Glomerular endothelial cell (primary cell): Measurements from ENCODE around the gene HBS1L. TPM values are rescaled to one million over a fixed set of nuclear protein-coding genes. Genes with fewer than 3 reads are reported as not detected.

Experiments used
- DNase-seq: peaks from one replicate; pipeline ENCODE4 v3.0.0-alpha.2; 2011; ENCODE audit warnings: low read depth, low spot score; ENCODE audit errors: extremely low read depth
- total RNA-seq: library from RNA; depleted of rRNA; stranded (reverse); fragments of >200 nt; gene quantifications from 2 replicates; pipeline ENCODE4 v1.2.3, GENCODE V29; 2015

Gene HBS1L
- total RNA-seq, 1 donor from 2014 or later = 42.1 TPM

GRCh38 chr6:135038335-135038734 is 16.3 kb downstream of the HBS1L start:
- DNase-seq = no peak

- no peak for DNase-seq
These were observed 17.1 kb downstream of the HBS1L start for GRCh38 chr6:135037541-135037940.

GRCh38 chr6:135036731-135037420 is 17.7 kb downstream of the HBS1L start:
- no peak for DNase-seq

GRCh38 chr6:135033238-135033637 is 21.4 kb downstream of the HBS1L start:
- no peak for DNase-seq

GRCh38 chr6:135030532-135031178 is 24.0 kb downstream of the HBS1L start:
- no peak for DNase-seq

- DNase-seq = no peak
These were observed 24.6 kb downstream of the HBS1L start for GRCh38 chr6:135030056-135030473.

- DNase-seq = no peak
These were observed 28.8 kb downstream of the HBS1L start for GRCh38 chr6:135025775-135026174.

- DNase-seq = no peak
These were observed 29.4 kb downstream of the HBS1L start for GRCh38 chr6:135025175-135025574.

GRCh38 chr6:135022050-135022697 is 32.4 kb downstream of the HBS1L start:
- no peak for DNase-seq

- no peak for DNase-seq
These were observed 33.1 kb downstream of the HBS1L start for GRCh38 chr6:135021310-135022049.

- no peak for DNase-seq
These were observed 35.7 kb downstream of the HBS1L start for GRCh38 chr6:135018941-135019340.

- no peak for DNase-seq
These were observed 36.6 kb downstream of the HBS1L start for GRCh38 chr6:135018052-135018451.

- no peak for DNase-seq
These were observed 40.2 kb downstream of the HBS1L start for GRCh38 chr6:135014353-135014832.

- DNase-seq = no peak
These were observed 41.4 kb downstream of the HBS1L start for GRCh38 chr6:135013211-135013610.

GRCh38 chr6:135012764-135013163 is 41.9 kb downstream of the HBS1L start:
- DNase-seq = no peak

GRCh38 chr6:135012349-135012748 is 42.3 kb downstream of the HBS1L start:
- DNase-seq = no peak

- DNase-seq = no peak
These were observed 45.7 kb downstream of the HBS1L start for GRCh38 chr6:135008941-135009290.

- DNase-seq = no peak
These were observed 46.3 kb downstream of the HBS1L start for GRCh38 chr6:135008072-135008940.

- no peak for DNase-seq
These were observed 48.2 kb downstream of the HBS1L start for GRCh38 chr6:135006386-135006914.

GRCh38 chr6:135004399-135004798 is 50.2 kb downstream of the HBS1L start:
- no peak for DNase-seq
